LNCaP clone FGC (cell line): ENCODE data around the gene TEAD1.

Experiments used
- DNase-seq: peaks from one replicate; pipeline ENCODE4 v3.0.0-alpha.2; 2011; ENCODE audit warnings: low read depth
- H3K4me3 ChIP-seq: 2 replicates; pipeline ENCODE4 v1.5.1; 2011; ENCODE audit warnings: mild to moderate bottlenecking, low read depth, low read length, control low read depth
- CTCF ChIP-seq: IDR thresholded peaks from 2 replicates; pipeline ENCODE4 v1.5.1; 2012; ENCODE audit warnings: mild to moderate bottlenecking; ENCODE audit not compliant: control insufficient read depth, insufficient read depth; ENCODE audit errors: extremely low read depth

The TEAD1 gene

GRCh38 chr11:12971955-12972354 lies 297.7 kb downstream of the TEAD1 start:
- no peak for TF ChIP-seq CTCF
- DNase-seq = no peak
- no peak overlapping the region for H3K4me3 ChIP-seq

GRCh38 chr11:12973528-12974181 lies 299.4 kb downstream of the TEAD1 start:
- no peak overlapping the region for H3K4me3 ChIP-seq
- TF ChIP-seq CTCF = 0 out of 2 replicates have a peak, but pooled peaks have one; percentile 16
- DNase-seq = peak; percentile 62

- no peak for DNase-seq
- no peak overlapping the region for H3K4me3 ChIP-seq
- TF ChIP-seq CTCF = no peak
These were observed 301.0 kb downstream of the TEAD1 start for GRCh38 chr11:12975195-12975594.

GRCh38 chr11:12979928-12980689 lies 305.9 kb downstream of the TEAD1 start:
- no peak for TF ChIP-seq CTCF
- no peak overlapping the region for H3K4me3 ChIP-seq
- no peak for DNase-seq

GRCh38 chr11:12981676-12982522 lies 307.7 kb downstream of the TEAD1 start:
- no peak for TF ChIP-seq CTCF
- H3K4me3 ChIP-seq = no peak overlapping the region
- no peak for DNase-seq

- TF ChIP-seq CTCF = no peak
- DNase-seq = no peak
- no peak overlapping the region for H3K4me3 ChIP-seq
These were observed 309.1 kb downstream of the TEAD1 start for GRCh38 chr11:12983336-12983735.
